ENCODE measurements around the gene GPANK1. TPM values are rescaled to one million over a fixed set of nuclear protein-coding genes. Genes with fewer than 3 reads are reported as not detected.

The GPANK1 gene
- total RNA-seq, 1 experiment from 2014 or later, result 29.1 TPM

- TF ChIP-seq PRDM15 (CRISPR knock-in tag; IDR thresholded peaks at IDR 0.05), result no peak
- TF ChIP-seq, protein P1, sequence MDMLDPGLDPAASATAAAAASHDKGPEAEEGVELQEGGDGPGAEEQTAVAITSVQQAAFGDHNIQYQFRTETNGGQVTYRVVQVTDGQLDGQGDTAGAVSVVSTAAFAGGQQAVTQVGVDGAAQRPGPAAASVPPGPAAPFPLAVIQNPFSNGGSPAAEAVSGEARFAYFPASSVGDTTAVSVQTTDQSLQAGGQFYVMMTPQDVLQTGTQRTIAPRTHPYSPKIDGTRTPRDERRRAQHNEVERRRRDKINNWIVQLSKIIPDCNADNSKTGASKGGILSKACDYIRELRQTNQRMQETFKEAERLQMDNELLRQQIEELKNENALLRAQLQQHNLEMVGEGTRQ (CRISPR knock-in tag; IDR thresholded peaks at IDR 0.05), result no peak
- TF ChIP-seq ATF6 (CRISPR knock-in tag; IDR thresholded peaks at IDR 0.05), result no peak
- no peak for TF ChIP-seq ZNF423 (CRISPR knock-in tag; IDR thresholded peaks at IDR 0.05)
- no peak for TF ChIP-seq FOXJ3 (CRISPR knock-in tag; IDR thresholded peaks at IDR 0.05; ENCODE audit: borderline replicate concordance)
- TF ChIP-seq KAT7 (CRISPR knock-in tag; IDR thresholded peaks at IDR 0.05; ENCODE audit: borderline replicate concordance), result no peak
Measured at GRCh38 chr6:31691078-31691463, 26.3 kb upstream of the GPANK1 start (continued).

- Mint-ChIP-seq H3K4me3 (no peak overlapping the region), H3K27ac (no peak overlapping the region), H3K27me3 (ENCODE audit: low read depth) (no peaks in the 10 kb centered on the region), H3K9me3 (no peaks in the 10 kb centered on the region), H3K4me1 (no peaks in the 10 kb centered on the region), H3K36me3 (peaks cover 19% of the 10 kb centered on the region)
- no peak for TF ChIP-seq RORB (CRISPR knock-in tag; IDR thresholded peaks at IDR 0.05)
- TF ChIP-seq, protein P2, sequence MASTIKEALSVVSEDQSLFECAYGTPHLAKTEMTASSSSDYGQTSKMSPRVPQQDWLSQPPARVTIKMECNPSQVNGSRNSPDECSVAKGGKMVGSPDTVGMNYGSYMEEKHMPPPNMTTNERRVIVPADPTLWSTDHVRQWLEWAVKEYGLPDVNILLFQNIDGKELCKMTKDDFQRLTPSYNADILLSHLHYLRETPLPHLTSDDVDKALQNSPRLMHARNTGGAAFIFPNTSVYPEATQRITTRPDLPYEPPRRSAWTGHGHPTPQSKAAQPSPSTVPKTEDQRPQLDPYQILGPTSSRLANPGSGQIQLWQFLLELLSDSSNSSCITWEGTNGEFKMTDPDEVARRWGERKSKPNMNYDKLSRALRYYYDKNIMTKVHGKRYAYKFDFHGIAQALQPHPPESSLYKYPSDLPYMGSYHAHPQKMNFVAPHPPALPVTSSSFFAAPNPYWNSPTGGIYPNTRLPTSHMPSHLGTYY (CRISPR knock-in tag; IDR thresholded peaks at IDR 0.05), result no peak
- TF ChIP-seq JAZF1 (CRISPR knock-in tag; IDR thresholded peaks at IDR 0.05), result no peak
- TF ChIP-seq MXD4 (CRISPR knock-in tag; IDR thresholded peaks at IDR 0.05; ENCODE audit: borderline replicate concordance), result no peak
- TF ChIP-seq JUN (CRISPR knock-in tag; IDR thresholded peaks at IDR 0.05), result no peak
- no peak for TF ChIP-seq CBFB (CRISPR knock-in tag; IDR thresholded peaks at IDR 0.05; ENCODE audit: low read depth)
- no peak for TF ChIP-seq NR2C2 (CRISPR knock-in tag; IDR thresholded peaks at IDR 0.05)
- TF ChIP-seq HMGA2 (CRISPR knock-in tag; IDR thresholded peaks at IDR 0.05), result no peak
- no peak for TF ChIP-seq FOXK1 (CRISPR knock-in tag; IDR thresholded peaks at IDR 0.05)
- no peak for TF ChIP-seq ZBTB21 (CRISPR knock-in tag; IDR thresholded peaks at IDR 0.05; ENCODE audit: borderline replicate concordance)
- no peak for TF ChIP-seq FOXP4 (CRISPR knock-in tag; IDR thresholded peaks at IDR 0.05)
- no peak for TF ChIP-seq E2F4 (CRISPR knock-in tag; IDR thresholded peaks at IDR 0.05; ENCODE audit: borderline replicate concordance, low read depth)
- no peak for TF ChIP-seq ELF4 (CRISPR knock-in tag; IDR thresholded peaks at IDR 0.05; ENCODE audit: low read depth)
- no peak for TF ChIP-seq PREB (CRISPR knock-in tag; IDR thresholded peaks at IDR 0.05; ENCODE audit: borderline replicate concordance)
- TF ChIP-seq KAT7 (CRISPR knock-in tag; IDR thresholded peaks at IDR 0.05; ENCODE audit: borderline replicate concordance), result no peak
- TF ChIP-seq, protein P1 (CRISPR knock-in tag; IDR thresholded peaks at IDR 0.05), result no peak
- no peak for TF ChIP-seq CREB1 (CRISPR knock-in tag; IDR thresholded peaks at IDR 0.05)
- CTCF ChIA-PET, result interaction anchor here (0.5 to 2.2 kb wide), 35 partner anchors 10 to 487 kb away, joined by 3 to 20 read pairs (median 4); partner anchors contain the start of genes ABHD16A, APOM, ATP6V1G2 and C6orf47
- DNase-seq (ENCODE audit: low spot score) (no peak), ATAC-seq (no peak)
- POLR2A ChIA-PET, result interaction anchor here (1.3 kb wide), 1 partner anchor 13 kb away, joined by 4 read pairs; no protein-coding TSS in a partner anchor
Measured at GRCh38 chr6:31690231-31691077, 25.7 kb upstream of the GPANK1 start.

Data from WTC11 (cell line).